ENCODE results near the gene SLC11A2.
"Not testable (repeated sequence)": the region's sequence is repeated elsewhere in the genome, so short reads cannot be mapped to it uniquely, and the experiment has no call there.

SLC11A2 gene

DNA sequence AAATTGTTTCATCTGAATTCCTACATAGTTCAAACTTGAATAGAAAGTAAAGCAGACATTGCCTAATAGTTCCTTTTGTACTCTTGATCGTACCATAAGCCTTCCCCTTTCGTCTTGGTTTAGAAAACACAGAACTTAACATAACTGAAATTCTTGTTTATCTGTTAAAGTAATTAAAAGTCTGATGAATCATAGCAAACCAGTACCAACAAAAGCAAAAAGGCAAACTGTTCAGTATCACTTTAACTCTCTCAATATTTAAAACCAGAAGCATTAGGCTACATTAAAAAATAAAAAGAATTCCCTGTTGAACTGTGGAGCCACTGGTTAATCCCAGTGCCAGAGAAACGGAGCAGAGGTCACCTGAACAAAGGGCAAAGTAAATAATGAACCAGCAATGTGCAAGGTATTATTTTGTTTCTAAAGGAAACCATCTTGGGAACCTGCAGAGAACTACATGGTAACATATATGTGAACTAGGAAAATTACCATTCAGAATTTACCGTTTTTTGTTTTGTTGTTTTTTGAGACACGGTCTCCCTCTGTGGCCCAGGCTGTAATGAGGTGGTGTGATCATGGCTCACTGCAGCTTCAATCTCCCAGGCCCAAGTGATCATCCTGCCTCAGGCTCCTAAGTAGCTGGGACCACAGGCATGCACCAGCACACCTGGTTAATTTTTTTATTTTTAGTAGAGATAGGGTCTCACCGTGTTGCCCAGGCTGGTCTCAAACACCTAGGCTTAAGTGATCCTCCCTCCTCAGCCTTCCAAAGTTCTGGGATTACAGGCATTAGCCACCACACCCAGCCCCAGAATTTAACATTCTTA lies 91.0 kb downstream of the SLC11A2 start:
- H3K9me3 ChIP-seq (ENCODE audit: control insufficient read depth, low read depth, low read length) = no peaks in the 10 kb centered on the region
- H3K4me1 ChIP-seq (ENCODE audit: control insufficient read depth, low read depth, low read length) = no peaks in the 10 kb centered on the region
- H3K36me3 ChIP-seq (ENCODE audit: control insufficient read depth, low read depth, low read length) = no peaks in the 10 kb centered on the region
- no peak overlapping the region for H3K9ac ChIP-seq (ENCODE audit: low read length)
- no peak overlapping the region for H3K4me3 ChIP-seq (ENCODE audit: low read length)
- H3K27ac ChIP-seq (ENCODE audit: low read length) = no peak overlapping the region
- H3K27me3 ChIP-seq (ENCODE audit: control insufficient read depth, insufficient read depth, low read length) = no peaks in the 10 kb centered on the region

DNA sequence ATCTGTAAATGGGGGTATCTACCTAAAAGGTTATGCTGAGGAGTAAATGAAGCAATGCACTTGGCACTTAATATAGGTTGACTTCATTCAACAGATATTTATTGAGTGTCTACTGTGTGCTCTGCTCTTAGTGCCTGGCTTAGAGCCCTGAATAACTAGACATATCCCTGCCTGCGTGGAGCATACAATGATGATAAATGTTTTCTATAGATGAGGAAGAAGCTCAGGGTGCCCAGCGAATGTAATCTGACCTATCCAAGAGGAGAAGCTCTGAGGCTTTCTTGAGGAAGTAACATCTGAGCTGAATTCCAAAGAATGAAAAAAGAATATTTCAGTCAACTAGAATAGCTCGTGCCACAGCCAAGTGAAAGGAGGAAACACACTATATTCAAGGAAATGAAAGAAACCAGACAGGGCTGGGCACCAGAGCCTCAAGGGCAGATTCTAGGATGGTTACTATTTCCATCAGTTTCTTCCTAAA lies 91.8 kb downstream of the SLC11A2 start:
- no peaks in the 10 kb centered on the region for H3K36me3 ChIP-seq (ENCODE audit: control insufficient read depth, low read depth, low read length)
- no peaks in the 10 kb centered on the region for H3K27me3 ChIP-seq (ENCODE audit: control insufficient read depth, insufficient read depth, low read length)
- no peak overlapping the region for H3K9ac ChIP-seq (ENCODE audit: low read length)
- no peaks in the 10 kb centered on the region for H3K9me3 ChIP-seq (ENCODE audit: control insufficient read depth, low read depth, low read length)
- no peaks in the 10 kb centered on the region for H3K4me1 ChIP-seq (ENCODE audit: control insufficient read depth, low read depth, low read length)
- H3K27ac ChIP-seq (ENCODE audit: low read length) = no peak overlapping the region
- no peak overlapping the region for H3K4me3 ChIP-seq (ENCODE audit: low read length)

DNA sequence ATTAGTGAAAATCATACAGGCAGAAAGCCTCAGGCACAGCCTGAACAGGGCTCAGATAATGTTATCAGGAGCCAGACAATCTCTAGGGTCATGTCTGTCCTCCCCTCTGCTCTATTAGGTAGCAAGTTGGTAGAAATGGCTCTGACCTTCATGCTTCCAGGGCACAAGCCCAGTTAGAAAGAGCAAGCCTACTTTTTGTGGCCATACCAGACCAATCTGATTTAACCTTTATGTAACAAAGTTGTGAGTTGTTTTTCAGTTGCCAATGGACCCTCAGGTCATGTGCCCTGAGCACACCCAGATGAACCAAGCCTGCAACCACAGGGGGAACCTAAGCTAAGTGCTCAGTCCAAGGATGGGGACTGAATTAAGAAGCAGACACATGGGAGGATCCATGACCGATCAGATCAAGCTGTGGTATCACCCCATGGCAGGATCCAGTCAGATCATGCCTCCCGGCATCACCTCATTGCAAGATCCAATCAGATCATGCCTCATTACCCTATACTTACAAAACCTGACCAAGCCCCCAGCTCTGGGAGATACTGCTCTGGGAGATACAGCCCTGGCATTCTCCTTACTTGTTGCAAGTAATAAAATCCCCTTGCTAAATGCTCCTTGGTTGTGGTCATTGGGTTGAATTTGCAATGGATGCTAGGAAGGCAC lies 92.6 kb downstream of the SLC11A2 start:
- H3K9ac ChIP-seq (ENCODE audit: low read length) = no peak overlapping the region
- H3K27ac ChIP-seq (ENCODE audit: low read length) = no peak overlapping the region
- H3K36me3 ChIP-seq (ENCODE audit: control insufficient read depth, low read depth, low read length) = no peaks in the 10 kb centered on the region
- no peaks in the 10 kb centered on the region for H3K9me3 ChIP-seq (ENCODE audit: control insufficient read depth, low read depth, low read length)
- H3K27me3 ChIP-seq (ENCODE audit: control insufficient read depth, insufficient read depth, low read length) = no peaks in the 10 kb centered on the region
- no peak overlapping the region for H3K4me3 ChIP-seq (ENCODE audit: low read length)
- H3K4me1 ChIP-seq (ENCODE audit: control insufficient read depth, low read depth, low read length) = peaks cover 2% of the 10 kb centered on the region

DNA sequence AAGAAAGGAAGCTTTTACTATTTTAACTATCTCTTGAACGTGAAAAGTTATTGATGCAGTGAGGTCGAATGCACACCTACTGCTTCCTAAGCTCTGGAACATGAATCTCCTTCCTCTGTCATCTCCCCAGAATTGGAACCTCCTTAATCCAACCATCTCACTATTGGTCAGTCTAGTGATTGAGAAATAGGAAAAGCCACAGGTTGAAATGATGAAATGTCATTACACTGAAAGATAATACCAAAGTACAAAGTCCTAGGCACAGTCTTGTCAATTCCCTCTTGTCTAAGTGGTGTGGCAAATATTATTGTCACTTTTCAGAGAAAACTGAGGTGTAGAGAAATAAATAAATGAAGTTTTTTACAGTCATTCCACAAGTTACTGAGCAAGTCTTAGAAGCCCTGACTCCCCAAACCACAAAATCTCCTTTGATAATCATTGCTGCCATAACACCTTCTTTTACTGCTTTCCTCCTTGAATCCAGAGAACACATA lies 93.3 kb downstream of the SLC11A2 start:
- no peaks in the 10 kb centered on the region for H3K9me3 ChIP-seq (ENCODE audit: control insufficient read depth, low read depth, low read length)
- H3K4me3 ChIP-seq (ENCODE audit: low read length) = no peak overlapping the region
- H3K36me3 ChIP-seq (ENCODE audit: control insufficient read depth, low read depth, low read length) = no peaks in the 10 kb centered on the region
- peaks cover 8% of the 10 kb centered on the region for H3K4me1 ChIP-seq (ENCODE audit: control insufficient read depth, low read depth, low read length)
- no peak overlapping the region for H3K27ac ChIP-seq (ENCODE audit: low read length)
- H3K27me3 ChIP-seq (ENCODE audit: control insufficient read depth, insufficient read depth, low read length) = no peaks in the 10 kb centered on the region
- no peak overlapping the region for H3K9ac ChIP-seq (ENCODE audit: low read length)

DNA sequence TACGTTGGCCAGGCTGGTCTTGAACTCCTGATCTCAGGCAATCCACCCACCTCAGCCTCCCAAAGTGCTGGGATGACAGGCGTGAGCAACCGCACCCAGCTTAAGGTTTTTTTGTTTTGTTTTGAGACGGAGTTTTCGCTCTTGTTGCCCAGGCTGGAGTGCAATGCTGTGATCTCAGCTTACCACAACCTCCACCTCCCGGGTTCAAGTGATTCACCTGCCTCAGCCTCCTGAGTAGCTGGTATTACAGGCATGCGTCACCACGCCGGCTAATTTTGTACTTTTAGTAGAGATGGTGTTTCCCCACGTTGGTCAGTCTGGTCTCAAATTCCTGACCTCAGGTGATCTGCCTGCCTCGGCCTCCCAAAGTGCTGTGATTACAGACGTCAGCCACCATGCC lies 95.7 kb downstream of the SLC11A2 start:
- H3K27me3 ChIP-seq (ENCODE audit: control insufficient read depth, insufficient read depth, low read length); H3K9ac ChIP-seq (ENCODE audit: low read length); H3K36me3 ChIP-seq (ENCODE audit: control insufficient read depth, low read depth, low read length); H3K9me3 ChIP-seq (ENCODE audit: control insufficient read depth, low read depth, low read length); H3K4me3 ChIP-seq (ENCODE audit: low read length); H3K27ac ChIP-seq (ENCODE audit: low read length): not testable (repeated sequence)
- H3K4me1 ChIP-seq (ENCODE audit: control insufficient read depth, low read depth, low read length) = peaks cover 14% of the 10 kb centered on the region

DNA sequence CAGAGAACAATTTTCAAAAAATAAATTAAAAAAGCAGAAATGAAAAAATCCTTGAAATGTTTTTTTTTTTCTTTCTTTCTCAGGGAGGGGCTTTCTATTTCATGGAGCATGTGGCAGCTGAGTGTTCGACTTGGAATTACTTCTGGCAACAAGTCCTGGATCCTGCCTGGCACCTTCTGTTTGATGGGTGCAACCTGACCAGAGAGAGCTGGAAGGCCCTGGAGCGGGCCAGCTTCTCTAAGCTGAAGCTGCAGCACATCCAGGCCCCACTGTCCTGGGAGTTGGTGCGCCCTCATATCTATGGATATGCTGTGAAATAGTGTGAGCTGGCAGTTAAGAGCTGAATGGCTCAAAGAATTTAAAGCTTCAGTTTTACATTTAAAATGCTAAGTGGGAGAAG lies 96.4 kb downstream of the SLC11A2 start:
- Histone ChIP-seq H3K27me3 (ENCODE audit: control insufficient read depth, insufficient read depth, low read length) (no peaks in the 10 kb centered on the region), H3K27ac (ENCODE audit: low read length) (no peak overlapping the region), H3K9me3 (ENCODE audit: control insufficient read depth, low read depth, low read length) (no peaks in the 10 kb centered on the region), H3K9ac (ENCODE audit: low read length) (no peak overlapping the region), H3K4me1 (ENCODE audit: control insufficient read depth, low read depth, low read length) (peaks cover 18% of the 10 kb centered on the region), H3K4me3 (ENCODE audit: low read length) (no peak overlapping the region), H3K36me3 (ENCODE audit: control insufficient read depth, low read depth, low read length) (no peaks in the 10 kb centered on the region)
